NCI-H2196 (cell line): ENCODE results near the gene ZSWIM5.
A peak's percentile ranks its signal among the peaks of the same experiment; 100 is the strongest.

Experiments
- DNase-seq: peaks from one replicate; lab custom pipeline; 2025; ENCODE audit not compliant: unreplicated experiment; lab: John Stamatoyannopoulos, UW

ZSWIM5 gene

DNA sequence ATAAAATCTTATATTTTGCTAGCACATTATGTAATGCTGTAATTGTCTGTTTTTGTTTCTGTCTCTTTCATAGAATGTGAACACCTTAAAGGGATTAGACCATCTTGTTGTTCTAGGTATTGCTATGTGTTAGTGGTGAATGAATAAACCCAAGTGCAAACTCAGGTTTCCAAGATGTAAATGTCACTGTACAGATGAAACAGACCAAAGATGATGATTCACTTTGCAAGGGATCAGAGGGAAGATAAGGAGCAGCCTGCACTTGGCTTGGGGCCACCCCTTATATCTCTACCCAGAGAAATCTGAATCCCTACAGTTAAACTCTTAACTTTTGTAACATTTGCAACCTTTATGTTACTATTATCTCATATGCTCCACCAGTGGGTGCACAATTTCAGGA lies 168.9 kb downstream of the ZSWIM5 start:
- no peak for DNase-seq

DNA sequence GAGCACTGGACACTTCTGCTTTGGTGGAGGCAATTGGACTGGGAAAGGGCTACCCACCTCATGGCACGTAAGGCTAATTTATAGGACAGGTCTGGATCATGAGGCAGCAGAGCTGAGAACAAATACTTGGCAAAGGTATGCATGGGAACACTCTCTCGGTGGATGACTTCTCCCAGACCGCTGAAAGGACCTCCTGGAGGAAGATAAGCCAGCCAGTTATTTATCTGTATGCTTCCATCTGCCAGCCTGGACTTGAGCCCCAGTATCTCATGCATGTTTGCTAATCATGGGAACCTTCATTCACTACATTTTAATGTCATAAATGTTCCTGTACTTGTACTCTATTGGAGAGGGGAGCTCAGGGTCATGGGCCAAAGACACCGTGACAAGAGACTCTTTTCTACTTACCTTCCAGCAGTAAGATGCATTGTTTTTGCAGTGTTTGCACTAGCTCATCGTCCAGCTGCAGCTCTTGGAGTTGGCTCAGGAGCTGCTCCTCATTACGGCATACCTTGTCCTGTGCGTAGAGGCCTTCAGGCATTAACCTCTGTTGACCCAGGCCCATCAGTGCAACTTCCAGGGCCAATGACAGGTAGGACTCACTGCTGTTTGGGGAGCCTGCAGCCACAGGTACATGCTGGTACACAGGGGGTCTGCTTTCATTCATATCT lies 170.6 kb downstream of the ZSWIM5 start:
- DNase-seq: no peak

GRCh38 chr1:45033356-45033755 lies 173.0 kb downstream of the ZSWIM5 start:
- no peak for DNase-seq

DNA sequence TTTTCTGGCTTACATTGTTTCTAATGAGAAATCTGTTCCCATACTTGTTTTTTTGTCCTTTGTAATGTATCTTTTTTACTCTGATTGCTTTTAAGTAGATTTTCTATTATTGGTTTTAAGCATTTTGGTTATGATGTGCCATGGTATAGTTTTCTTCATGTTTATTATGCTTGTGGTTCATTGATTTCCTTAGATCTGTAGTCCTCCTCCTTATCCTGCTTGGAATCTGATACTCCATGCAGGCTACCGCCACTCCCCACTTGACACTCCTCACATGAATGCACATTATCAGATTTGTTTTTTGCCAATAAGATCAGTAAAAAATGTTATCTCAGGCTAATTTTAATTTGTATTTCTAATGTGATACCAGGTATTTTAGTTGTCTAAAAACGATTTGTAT lies 173.6 kb downstream of the ZSWIM5 start:
- DNase-seq: no peak

- DNase-seq: no peak
These were observed 180.0 kb downstream of the ZSWIM5 start for GRCh38 chr1:45026446-45026845.

- no peak for DNase-seq
These were observed 182.7 kb downstream of the ZSWIM5 start for GRCh38 chr1:45023663-45024062.

DNA sequence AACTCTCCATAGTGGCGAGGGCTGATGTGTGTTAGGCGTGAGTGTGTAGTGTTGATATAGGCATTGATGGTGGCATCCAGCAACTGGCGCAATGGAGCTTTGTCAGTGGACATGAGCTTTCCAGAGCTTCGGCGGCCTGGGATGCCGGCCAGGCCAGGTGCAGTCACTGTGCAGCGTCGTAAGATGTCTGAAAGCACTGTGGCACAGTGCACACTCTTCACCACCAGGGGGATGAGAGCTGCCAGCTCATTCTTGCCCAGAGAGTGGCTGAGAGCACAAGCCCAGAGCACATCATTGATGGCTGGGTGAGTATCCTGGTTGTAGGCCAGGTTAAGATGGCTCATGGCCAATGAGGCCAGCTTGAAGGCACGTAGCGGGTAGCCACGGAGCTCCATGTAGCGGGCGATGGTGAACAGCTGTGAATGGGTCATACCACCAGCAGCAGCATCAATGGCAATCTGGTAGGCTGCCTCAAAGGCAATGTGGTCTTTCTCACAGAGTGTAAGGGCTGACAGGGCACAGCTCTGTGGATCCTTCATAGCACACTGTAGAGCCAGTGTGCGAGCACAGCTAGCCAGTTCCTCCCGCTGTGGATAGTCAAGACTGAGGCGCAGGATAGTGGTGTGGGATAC lies 187.7 kb downstream of the ZSWIM5 start:
- peak; percentile 92 for DNase-seq

DNA sequence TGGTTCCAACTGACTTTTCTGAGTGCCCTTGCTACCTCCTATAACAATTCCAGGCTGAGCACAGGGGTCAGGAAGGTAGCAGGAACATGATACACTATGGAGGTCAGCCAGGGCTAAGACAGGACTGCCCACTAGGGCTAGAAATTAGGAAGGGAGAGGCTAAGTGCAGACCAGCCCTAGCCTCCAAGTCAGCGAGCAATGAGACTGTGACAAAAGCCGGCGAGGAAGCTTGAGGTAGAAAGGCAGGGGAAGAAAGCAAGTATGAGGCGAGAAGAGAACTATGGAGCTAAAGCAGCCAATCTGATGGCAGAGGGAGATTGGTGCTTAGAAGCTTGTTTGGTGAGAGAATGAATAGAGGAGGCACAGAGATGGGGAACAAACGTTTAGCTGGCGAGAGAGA lies 189.6 kb downstream of the ZSWIM5 start:
- no peak for DNase-seq

DNA sequence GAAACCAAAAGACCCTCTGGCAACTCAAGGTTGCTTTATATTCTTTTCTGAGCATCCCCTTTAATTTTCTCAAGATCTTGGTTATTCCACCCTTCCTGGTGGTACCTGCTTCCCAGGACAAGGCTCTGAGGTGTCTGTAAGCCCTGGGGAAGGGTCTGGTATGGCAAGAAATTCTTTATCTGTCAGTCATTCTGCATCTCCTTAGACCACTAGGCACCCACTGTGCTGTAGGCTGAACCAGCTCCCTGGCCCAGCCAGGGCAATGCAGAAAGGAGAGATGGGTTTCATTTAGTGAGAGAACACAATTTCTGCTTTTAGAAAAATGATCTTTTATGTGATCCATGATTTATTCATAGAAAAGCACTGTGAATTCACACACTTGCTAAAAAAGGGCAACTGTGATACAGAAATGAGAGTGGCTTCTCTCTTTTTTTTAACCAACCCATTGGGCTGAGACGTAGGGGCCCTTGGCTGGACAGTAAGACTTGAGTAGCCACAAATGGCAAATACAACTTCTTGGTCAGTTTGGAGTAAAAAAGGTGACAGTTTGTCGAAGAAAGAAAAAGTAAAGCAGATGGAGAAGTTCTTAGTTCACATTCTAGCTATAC lies 190.2 kb downstream of the ZSWIM5 start:
- DNase-seq: no peak

DNA sequence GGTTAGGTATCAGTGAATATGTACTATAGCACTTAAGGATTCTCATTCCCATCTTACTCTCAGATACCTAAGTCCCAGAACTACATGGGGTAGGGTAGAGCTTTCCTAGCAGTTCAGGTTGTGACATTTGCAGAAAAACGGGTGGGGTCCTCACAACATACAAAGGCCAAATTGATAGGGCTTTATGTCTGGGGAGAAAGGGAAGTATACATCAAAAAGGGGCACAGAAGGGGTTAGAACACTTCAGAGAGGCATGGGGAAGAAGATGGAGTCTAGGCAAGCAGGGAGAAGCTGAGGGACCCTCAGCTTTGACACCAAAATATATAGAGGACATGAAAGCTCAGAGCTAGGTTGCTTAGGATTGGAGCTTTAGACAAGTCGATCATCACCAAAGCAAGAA lies 190.7 kb downstream of the ZSWIM5 start:
- no peak for DNase-seq

GRCh38 chr1:45014321-45015028 lies 191.9 kb downstream of the ZSWIM5 start:
- DNase-seq: peak; percentile 69

DNA sequence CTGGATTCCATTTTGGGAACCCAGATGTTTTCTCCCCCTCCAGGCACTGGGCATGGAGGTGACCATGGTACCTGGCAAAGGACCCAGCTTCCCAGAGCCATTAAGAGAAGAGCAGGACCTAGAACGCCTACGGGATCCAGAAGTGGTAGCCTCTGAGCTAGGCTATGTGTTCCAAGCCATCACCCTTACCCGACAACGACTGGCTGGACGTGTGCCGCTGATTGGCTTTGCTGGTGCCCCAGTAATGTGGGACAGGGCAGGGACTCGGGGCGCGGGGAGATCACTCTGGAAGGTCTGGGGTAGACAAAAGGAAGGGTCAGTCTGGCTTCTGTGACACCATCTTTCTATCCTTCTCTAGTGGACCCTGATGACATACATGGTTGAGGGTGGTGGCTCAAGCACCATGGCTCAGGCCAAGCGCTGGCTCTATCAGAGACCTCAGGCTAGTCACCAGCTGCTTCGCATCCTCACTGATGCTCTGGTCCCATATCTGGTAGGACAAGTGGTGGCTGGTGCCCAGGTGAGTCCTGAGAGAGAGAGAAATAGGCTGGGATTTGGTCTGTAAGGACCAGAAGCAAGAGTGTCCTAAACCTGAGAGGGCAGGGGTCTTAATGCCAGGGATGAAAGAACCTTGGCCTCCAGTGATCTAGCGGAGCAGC lies 192.7 kb downstream of the ZSWIM5 start:
- DNase-seq: no peak

- DNase-seq: peak; percentile 72
These were observed 193.6 kb downstream of the ZSWIM5 start for GRCh38 chr1:45012639-45013278.

DNA sequence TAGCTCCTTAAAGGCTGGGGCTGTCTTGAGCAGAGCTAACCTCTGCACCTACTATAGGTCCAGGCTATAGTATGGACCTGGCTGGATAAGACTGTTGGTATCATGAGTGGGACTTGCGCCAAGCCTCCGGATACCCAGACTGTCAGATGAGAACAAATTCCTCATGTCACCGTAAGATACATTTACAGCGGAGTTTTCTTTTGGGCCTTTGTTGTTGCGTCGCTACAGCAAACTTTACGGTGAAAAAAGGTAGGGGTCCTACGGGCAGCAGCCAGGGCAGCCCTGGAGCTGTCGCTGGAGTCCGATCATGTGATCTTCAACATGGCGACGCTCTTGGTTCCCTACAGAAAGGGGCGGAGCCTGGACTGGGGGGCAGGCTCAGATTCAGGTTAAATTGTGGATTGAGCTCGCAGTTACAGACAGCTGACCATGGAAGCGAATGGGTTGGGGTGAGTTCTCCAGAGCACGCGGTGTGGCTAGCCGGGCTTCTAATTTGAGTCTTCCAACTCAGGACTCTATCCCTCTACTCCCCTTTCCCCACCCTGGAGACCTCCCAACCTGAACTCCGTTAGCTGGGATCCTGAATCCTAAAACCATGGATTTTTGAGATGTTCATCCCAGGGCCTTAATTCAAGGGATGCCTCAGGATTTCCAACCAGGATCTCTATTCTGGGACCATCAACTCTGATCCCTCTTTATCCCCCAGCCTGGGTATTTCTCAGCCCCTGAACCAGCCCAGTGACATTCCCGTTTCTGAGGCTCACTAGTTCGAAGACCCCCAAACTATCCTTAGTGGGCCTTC lies 194.4 kb downstream of the ZSWIM5 start, which contains the start of gene UROD:
Gene UROD, plus strand, starts transcription at position 418 of the 802 bp plus-strand sequence. Its CDS starts 12 bp downstream, at position 430.
- DNase-seq: peak; percentile 96

- peak; percentile 65 for DNase-seq
These were observed 195.3 kb downstream of the ZSWIM5 start, which contains the start of gene HECTD3 for GRCh38 chr1:45010855-45011811. Gene HECTD3 (minus strand): TSS chr1:45011324. CDS start chr1:45011257, 67 bp downstream.

DNA sequence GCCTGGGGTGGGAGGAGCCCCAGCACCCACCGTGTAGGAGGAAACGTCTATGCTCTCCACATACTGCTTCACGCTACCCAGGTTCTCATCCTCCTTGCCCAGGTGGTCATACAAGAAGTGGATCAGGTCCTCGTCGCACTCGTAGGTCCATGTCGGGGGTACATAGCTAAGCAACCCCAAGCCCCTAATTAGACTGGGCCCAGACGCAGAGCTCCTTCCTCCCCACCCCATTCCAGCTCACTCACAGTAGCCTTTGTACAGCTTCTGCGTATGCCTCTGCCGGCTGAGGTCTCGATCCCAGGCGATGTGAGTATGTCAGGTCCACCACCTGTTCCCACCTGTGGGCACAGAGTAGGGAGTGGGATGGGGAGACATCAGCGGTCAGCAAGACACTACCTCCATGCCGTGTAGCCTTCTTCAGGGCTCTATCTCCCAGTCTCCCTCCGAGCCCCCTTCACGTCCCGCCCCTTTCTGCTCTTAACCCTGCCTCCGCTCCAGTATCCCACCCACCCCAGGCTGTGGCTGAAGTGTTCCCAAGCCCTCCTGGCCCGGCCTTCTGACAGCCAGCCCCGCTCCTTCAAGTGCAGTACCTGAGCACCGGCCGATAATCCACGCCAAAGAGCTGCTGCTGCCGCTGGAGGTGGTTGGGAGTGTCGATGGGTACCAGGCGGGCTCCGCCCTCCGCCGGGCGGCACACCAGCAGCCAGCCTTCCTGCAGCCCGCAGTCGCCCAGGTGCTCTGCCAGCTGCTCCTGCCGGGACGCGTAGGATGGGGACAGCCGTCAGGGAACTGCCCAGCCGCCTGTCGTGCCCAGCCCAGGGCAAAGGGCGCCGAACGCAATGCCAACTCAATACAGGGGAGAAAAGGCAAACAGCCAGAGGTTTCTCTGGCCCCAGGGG lies 196.2 kb downstream of the ZSWIM5 start:
- peak; percentile 19 for DNase-seq

DNA sequence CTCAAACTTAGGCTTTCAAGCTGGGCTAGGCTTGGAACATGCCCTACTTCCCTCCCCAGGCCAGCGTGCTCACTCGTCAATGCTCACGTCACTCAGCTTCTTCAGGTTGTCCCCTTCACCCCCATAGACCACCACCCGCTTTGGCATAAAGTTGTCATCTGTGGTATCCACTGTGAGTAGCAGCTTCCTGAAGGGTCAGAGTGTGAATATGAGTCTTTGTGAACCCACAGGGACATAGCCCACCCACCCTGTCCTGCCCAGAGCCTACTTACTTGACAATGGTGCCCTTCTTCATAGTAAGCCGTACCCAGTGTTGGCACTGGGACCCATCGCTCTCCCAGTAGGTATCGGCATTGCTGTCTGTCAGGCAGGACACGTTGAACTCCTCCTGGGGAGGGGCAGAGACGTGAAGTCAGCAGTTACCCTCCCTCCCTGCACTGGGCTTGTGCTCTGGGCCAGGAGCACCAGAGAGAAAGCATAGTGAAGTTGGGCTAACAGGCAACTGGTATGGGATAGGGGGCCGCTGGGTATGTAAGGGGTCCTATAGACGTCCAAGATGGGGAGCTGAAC lies 197.0 kb downstream of the ZSWIM5 start:
- DNase-seq: no peak
